K562 (cell line): ENCODE measurements around the gene PRSS50. TPM values are rescaled to one million over a fixed set of nuclear protein-coding genes. Genes with fewer than 3 reads are reported as not detected.

ENCODE experiments used
- ATAC-seq: fragments of 200-7000 bp; cut with Tn5 transposase; 3 replicates; pipeline ENCODE4 v1.9.1; 2020; ENCODE audit warnings: moderate library complexity
- BruUV-seq: library from RNA; stranded (reverse); fragments of 400-500 nt; replicated peaks from 2 replicates; lab custom pipeline; 2021; lab: Mats Ljungman, UMichigan
- CTCF ChIA-PET: fragments of 300-600 bp; formaldehyde crosslinking; extraction: SDS; loops from one replicate; lab custom pipeline; 2021; ENCODE audit warnings: low intra/inter-chr PET ratio; lab: Yijun Ruan, JAX
- POLR2A ChIA-PET: fragments of 300-600, 350-650 bp; sonication (Branson Sonifier 250); formaldehyde crosslinking; extraction: SDS; loops from one replicate; lab custom pipeline; 2021; ENCODE audit warnings: antibody characterized with exemption, inconsistent platforms; lab: Yijun Ruan, JAX
- DNase-seq, 4 experiments: peaks; one replicate each; pipeline versions ENCODE4 v3.0.0 to v3.0.0-alpha.2; 2011 to 2018; ENCODE audit warnings: low spot score in 3 of 4, mixed read lengths in 3 of 4; ENCODE audit errors: extremely low read depth in 1 of 4
- FAIRE-seq: peaks from 2 replicates; lab custom pipeline; 2011; peaks lifted over from hg19 to GRCh38; lab: Jason Lieb, UNC
- H2AFZ ChIP-seq: 2 replicates; pipeline ENCODE4 v1.6.0; 2011; ENCODE audit warnings: low read depth, low read length, control low read depth, inconsistent platforms
- H3K27ac ChIP-seq: fragments of 200-600 bp; 3 replicates; pipeline ENCODE4 v1.8.0; 2011; ENCODE audit warnings: low read depth, mild to moderate bottlenecking, control low read depth, inconsistent platforms, low read length, moderate library complexity, mixed read lengths; ENCODE audit errors: extremely low read depth
- H3K27me3 ChIP-seq, 2 experiments: fragments of 300-600 bp in 1 of 2; 2 replicates in 1 of 2; 3 replicates in 1 of 2; pipeline versions ENCODE4 v1.6.0 to v1.8.0; 2011; ENCODE audit warnings: inconsistent platforms in 2 of 2, low read length in 2 of 2, mild to moderate bottlenecking in 1 of 2, mixed read lengths in 1 of 2, moderate library complexity in 1 of 2; ENCODE audit not compliant: control insufficient read depth in 2 of 2, insufficient read depth in 2 of 2
- H3K36me3 ChIP-seq: fragments of 300-600 bp; 3 replicates; pipeline ENCODE4 v1.8.0; 2011; ENCODE audit warnings: mild to moderate bottlenecking, low read length, inconsistent platforms; ENCODE audit not compliant: control insufficient read depth, insufficient read depth
- H3K4me1 ChIP-seq, 2 experiments: fragments of 200-600 bp in 1 of 2; replicated peaks in 1 of 2; 2 replicates in 1 of 2; 3 replicates in 1 of 2; pipeline versions ENCODE4 v1.5.1 to v1.8.0; 2011; ENCODE audit warnings: inconsistent platforms in 2 of 2, low read length in 2 of 2, mild to moderate bottlenecking in 1 of 2, mixed read lengths in 1 of 2, moderate library complexity in 1 of 2; ENCODE audit not compliant: control insufficient read depth in 2 of 2, insufficient read depth in 2 of 2
- H3K4me2 ChIP-seq: 2 replicates; pipeline ENCODE4 v1.6.1; 2011; ENCODE audit warnings: low read length, control low read depth, inconsistent platforms, mixed read lengths; ENCODE audit not compliant: insufficient read depth
- H3K4me3 ChIP-seq: fragments of 200-600 bp; sonication (generic), shearing (Covaris generic); 2 replicates; pipeline ENCODE4 v1.5.1; 2016; ENCODE audit warnings: control low read depth, inconsistent platforms
- H3K79me2 ChIP-seq: fragments of 200-600 bp; 3 replicates; pipeline ENCODE4 v1.8.0; 2011; ENCODE audit warnings: low read length, inconsistent platforms; ENCODE audit not compliant: control insufficient read depth, insufficient read depth
- H3K9ac ChIP-seq, 2 experiments: 2 replicates each; pipeline versions ENCODE4 v1.6.0 to v1.6.1; 2011; ENCODE audit warnings: low read depth in 2 of 2, low read length in 2 of 2, control low read depth in 1 of 2, inconsistent platforms in 1 of 2, mild to moderate bottlenecking in 1 of 2, mixed read lengths in 1 of 2; ENCODE audit not compliant: insufficient read depth in 1 of 2
- H3K9me1 ChIP-seq: one replicate; pipeline ENCODE4 v1.6.0; 2011; ENCODE audit warnings: inconsistent platforms, mild to moderate bottlenecking, low read length, moderate library complexity; ENCODE audit not compliant: control insufficient read depth, insufficient read depth
- H3K9me3 ChIP-seq: replicated peaks from 2 replicates; pipeline ENCODE4 v1.5.1; 2011; ENCODE audit warnings: low read depth, low read length, inconsistent platforms; ENCODE audit not compliant: control insufficient read depth, insufficient read depth
- H4K20me1 ChIP-seq: replicated peaks from 2 replicates; pipeline ENCODE4 v1.6.1; 2011; ENCODE audit warnings: low read length, inconsistent platforms, mixed read lengths; ENCODE audit not compliant: control insufficient read depth, insufficient read depth
- NONO ChIP-seq, 2 experiments: fragments of 200-400 bp in 1 of 2; fragments of 450-650 bp in 1 of 2; formaldehyde crosslinking in 1 of 2; IDR thresholded peaks; 2 replicates each; pipeline ENCODE4 v1.6.1; 2017; ENCODE audit warnings: low read depth in 2 of 2, mild to moderate bottlenecking in 2 of 2, moderate library complexity in 2 of 2, low read length in 1 of 2
- NR2C2 ChIP-seq, 2 experiments: fragments of 200-800 bp in 1 of 2; sonication (Bioruptor generic) in 1 of 2; sonication (generic) in 1 of 2; formaldehyde crosslinking in 1 of 2; IDR thresholded peaks; 2 replicates each; pipeline versions ENCODE4 v1.6.1 to v1.8.0; 2016 to 2022; ENCODE audit warnings: mild to moderate bottlenecking in 1 of 2, missing compliant biosample characterization in 1 of 2, missing genetic modification characterization in 1 of 2, missing genetic modification reagents in 1 of 2
- PHF21A ChIP-seq: fragments of 450-650 bp; IDR thresholded peaks from 2 replicates; pipeline ENCODE4 v1.6.1; 2017; ENCODE audit warnings: low read depth, borderline replicate concordance
- PRMT5 ChIP-seq: sonication (generic); formaldehyde crosslinking; IDR thresholded peaks from 2 replicates; pipeline ENCODE4 v1.5.0; 2020; ENCODE audit warnings: missing genetic modification reagents
- ZNF609 ChIP-seq: sonication (generic); formaldehyde crosslinking; IDR thresholded peaks from 2 replicates; pipeline ENCODE4 v1.8.1; 2023; ENCODE audit warnings: missing genetic modification reagents, mild to moderate bottlenecking, borderline replicate concordance
- WGBS: fragments of 100-300 bp; shearing (Covaris generic); methylation state at CpG from one replicate; pipeline ENCODE4 v1.1.6; 2016; ENCODE audit warnings: low coverage, mixed read lengths; ENCODE audit not compliant: insufficient coverage; ENCODE audit errors: missing lambda C conversion rate; 5-methylcytosine and 5-hydroxymethylcytosine counted together
- in situ Hi-C: fragments of 300-500 bp; cut with MboI; formaldehyde crosslinking; loops from 4 replicates; pipeline ENCODE4 v1.15.0; 2018; ENCODE audit warnings: inconsistent platforms, mixed read lengths
- intact Hi-C: fragments of 100-400 bp; cut with micrococcal nuclease; formaldehyde crosslinking; loops from 2 replicates; pipeline ENCODE4 v1.14.2; 2022
- polyA plus RNA-seq, 8 experiments: library from polyadenylated mRNA; depleted of rRNA in 4 of 8; stranded (reverse) in 5 of 8; unstranded in 3 of 8; fragments of >200 nt; fragmentation: Nextera tagmentation in 2 of 8; fragmentation: Illumina TruSeq in 1 of 8; extraction: Ambion mirVana in 2 of 8; extraction: Trizol in 1 of 8; gene quantifications; 2 replicates each; pipeline versions ENCODE4 v1.2.1 to v1.2.3, GENCODE V29; 2011 to 2014; ENCODE audit warnings: inconsistent platforms in 1 of 8, missing spikeins in 1 of 8
- total RNA-seq, 7 experiments: library from RNA; depleted of rRNA in 6 of 7; stranded (reverse); fragments of >200 nt in 6 of 7; fragmentation: Illumina TruSeq in 2 of 7; extraction: Trizol in 2 of 7; gene quantifications; 2 replicates each; pipeline versions ENCODE4 v1.2.1 to v1.2.3, GENCODE V29; 2011 to 2021; ENCODE audit warnings: low replicate concordance in 1 of 7

PRSS50 gene
- total and polyA plus RNA-seq, 9 of the 15 experiments (the other 6 are each of a cell fraction or from before 2014, with no cell fraction given) = 0.01 TPM; not detected in 8

GRCh38 chr3:46711760-46712159, 5.9 kb downstream of the PRSS50 start:
- no peak for DNase-seq
- Histone ChIP-seq H3K4me3 (no peak overlapping the region), H3K27me3 (peaks cover 19 to 59% of the 10 kb centered on the region in 2 experiments), H2AFZ (no peak overlapping the region), H3K9me3 (no peaks in the 10 kb centered on the region), H3K79me2 (no peaks in the 10 kb centered on the region), H3K4me1 (no peaks in the 10 kb centered on the region), H3K4me2 (no peak overlapping the region), H3K27ac (no peak overlapping the region), H4K20me1 (peaks cover 18% of the 10 kb centered on the region), H3K9ac (no peak overlapping the region), H3K9me1 (no peaks in the 10 kb centered on the region), H3K36me3 (no peaks in the 10 kb centered on the region)
- no peak for TF ChIP-seq NR2C2 (CRISPR knock-in tag; IDR thresholded peaks at IDR 0.05)
- TF ChIP-seq NR2C2 (tag; IDR thresholded peaks at IDR 0.05) = peak; percentile 2; the same call in 1 of the 2 replicates
- no peak for TF ChIP-seq PRMT5 (CRISPR knock-in tag)
- no peak for TF ChIP-seq ZNF609 (CRISPR knock-in tag)
- TF ChIP-seq NONO (IDR thresholded peaks at IDR 0.05; ENCODE audit: low read depth in 2 of 2, low read length in 1 of 2) = no peak
- no peak for TF ChIP-seq PHF21A
- intact Hi-C loops (no loop called here), in situ Hi-C loops (loop anchor here (10.0 kb wide), 1 partner anchor 643 kb away; no protein-coding TSS in a partner anchor)
- FAIRE-seq = no peak
- no peak for ATAC-seq
- no TSS peak for BruUV-seq
- ChIA-PET CTCF (interaction anchor here (0.6 kb wide), 1 partner anchor 143 kb away, joined by 3 read pairs; no protein-coding TSS in a partner anchor), POLR2A (no interaction called here)
- 5% methylated on average over 7 of the region's 7 CpGs for WGBS
